HEK293 (cell line): Measurements from ENCODE around the gene BPI.

Experiments used
- CTCF ChIP-seq: fragments of 450-650 bp; formaldehyde crosslinking; IDR thresholded peaks from 2 replicates; pipeline ENCODE4 v1.5.1; 2016; ENCODE audit warnings: missing biosample characterization, missing genetic modification characterization
- HOXA7 ChIP-seq: sonication (generic); formaldehyde crosslinking; IDR thresholded peaks from 2 replicates; pipeline ENCODE4 v1.8.1; 2022; ENCODE audit warnings: missing genetic modification reagents, borderline replicate concordance
- MEIS1 ChIP-seq: sonication (generic); formaldehyde crosslinking; IDR thresholded peaks from 2 replicates; pipeline ENCODE4 v1.8.1; 2022; ENCODE audit warnings: missing genetic modification reagents, mild to moderate bottlenecking, borderline replicate concordance
- SCRT1 ChIP-seq: fragments of 450-650 bp; formaldehyde crosslinking; IDR thresholded peaks from 2 replicates; pipeline ENCODE4 v1.5.1; 2016; ENCODE audit warnings: missing biosample characterization, missing genetic modification characterization, borderline replicate concordance
- ZFP3 ChIP-seq: fragments of 450-650 bp; formaldehyde crosslinking; IDR thresholded peaks from 2 replicates; pipeline ENCODE4 v1.5.1; 2016; ENCODE audit warnings: low read depth, missing biosample characterization, missing genetic modification characterization
- ZNF184 ChIP-seq: fragments of 450-650 bp; IDR thresholded peaks from 2 replicates; pipeline ENCODE4 v1.5.1; 2018; ENCODE audit warnings: missing biosample characterization, mild to moderate bottlenecking, missing genetic modification characterization
- ZNF24 ChIP-seq: fragments of 450-650 bp; formaldehyde crosslinking; IDR thresholded peaks from 2 replicates; pipeline ENCODE4 v1.5.1; 2016; ENCODE audit warnings: missing biosample characterization, missing genetic modification characterization
- ZNF274 ChIP-seq, 2 experiments: fragments of 200-500 bp in 1 of 2; fragments of 450-650 bp in 1 of 2; sonication (Bioruptor generic) in 1 of 2; formaldehyde crosslinking in 1 of 2; IDR thresholded peaks; 2 replicates each; pipeline versions ENCODE4 v1.5.1 to v1.6.1; 2014 to 2016; ENCODE audit warnings: borderline replicate concordance in 1 of 2, inconsistent platforms in 1 of 2, low read length in 1 of 2, missing biosample characterization in 1 of 2, missing genetic modification characterization in 1 of 2
- ZNF664 ChIP-seq: fragments of 450-650 bp; formaldehyde crosslinking; IDR thresholded peaks from 2 replicates; pipeline ENCODE4 v1.5.1; 2016; ENCODE audit warnings: missing biosample characterization, missing genetic modification characterization
- ZNF843 ChIP-seq: fragments of 450-650 bp; formaldehyde crosslinking; IDR thresholded peaks from 2 replicates; pipeline ENCODE4 v1.5.1; 2016; ENCODE audit warnings: missing biosample characterization, missing genetic modification characterization
- TF ChIP-seq, protein P1 (sequence below): fragments of 450-650 bp; formaldehyde crosslinking; IDR thresholded peaks from 2 replicates; pipeline ENCODE4 v1.5.1; 2016; ENCODE audit warnings: missing biosample characterization, missing genetic modification characterization, borderline replicate concordance

GRCh38 chr20:38277285-38277684 lies 26.7 kb upstream of the BPI start:
- TF ChIP-seq CTCF (no peak), ZNF843 (no peak), HOXA7 (CRISPR knock-in tag) (no peak), ZNF664 (no peak), ZNF274 (IDR thresholded peaks at IDR 0.05; ENCODE audit: low read length) (no peak), ZNF274 (tag by site-specific recombination; IDR thresholded peaks at IDR 0.05; ENCODE audit: borderline replicate concordance) (no peak), MEIS1 (CRISPR knock-in tag) (no peak), ZNF24 (no peak), ZFP3 (tag by site-specific recombination) (no peak), ZNF184 (tag by site-specific recombination) (no peak), SCRT1 (no peak)
- TF ChIP-seq, protein P1, sequence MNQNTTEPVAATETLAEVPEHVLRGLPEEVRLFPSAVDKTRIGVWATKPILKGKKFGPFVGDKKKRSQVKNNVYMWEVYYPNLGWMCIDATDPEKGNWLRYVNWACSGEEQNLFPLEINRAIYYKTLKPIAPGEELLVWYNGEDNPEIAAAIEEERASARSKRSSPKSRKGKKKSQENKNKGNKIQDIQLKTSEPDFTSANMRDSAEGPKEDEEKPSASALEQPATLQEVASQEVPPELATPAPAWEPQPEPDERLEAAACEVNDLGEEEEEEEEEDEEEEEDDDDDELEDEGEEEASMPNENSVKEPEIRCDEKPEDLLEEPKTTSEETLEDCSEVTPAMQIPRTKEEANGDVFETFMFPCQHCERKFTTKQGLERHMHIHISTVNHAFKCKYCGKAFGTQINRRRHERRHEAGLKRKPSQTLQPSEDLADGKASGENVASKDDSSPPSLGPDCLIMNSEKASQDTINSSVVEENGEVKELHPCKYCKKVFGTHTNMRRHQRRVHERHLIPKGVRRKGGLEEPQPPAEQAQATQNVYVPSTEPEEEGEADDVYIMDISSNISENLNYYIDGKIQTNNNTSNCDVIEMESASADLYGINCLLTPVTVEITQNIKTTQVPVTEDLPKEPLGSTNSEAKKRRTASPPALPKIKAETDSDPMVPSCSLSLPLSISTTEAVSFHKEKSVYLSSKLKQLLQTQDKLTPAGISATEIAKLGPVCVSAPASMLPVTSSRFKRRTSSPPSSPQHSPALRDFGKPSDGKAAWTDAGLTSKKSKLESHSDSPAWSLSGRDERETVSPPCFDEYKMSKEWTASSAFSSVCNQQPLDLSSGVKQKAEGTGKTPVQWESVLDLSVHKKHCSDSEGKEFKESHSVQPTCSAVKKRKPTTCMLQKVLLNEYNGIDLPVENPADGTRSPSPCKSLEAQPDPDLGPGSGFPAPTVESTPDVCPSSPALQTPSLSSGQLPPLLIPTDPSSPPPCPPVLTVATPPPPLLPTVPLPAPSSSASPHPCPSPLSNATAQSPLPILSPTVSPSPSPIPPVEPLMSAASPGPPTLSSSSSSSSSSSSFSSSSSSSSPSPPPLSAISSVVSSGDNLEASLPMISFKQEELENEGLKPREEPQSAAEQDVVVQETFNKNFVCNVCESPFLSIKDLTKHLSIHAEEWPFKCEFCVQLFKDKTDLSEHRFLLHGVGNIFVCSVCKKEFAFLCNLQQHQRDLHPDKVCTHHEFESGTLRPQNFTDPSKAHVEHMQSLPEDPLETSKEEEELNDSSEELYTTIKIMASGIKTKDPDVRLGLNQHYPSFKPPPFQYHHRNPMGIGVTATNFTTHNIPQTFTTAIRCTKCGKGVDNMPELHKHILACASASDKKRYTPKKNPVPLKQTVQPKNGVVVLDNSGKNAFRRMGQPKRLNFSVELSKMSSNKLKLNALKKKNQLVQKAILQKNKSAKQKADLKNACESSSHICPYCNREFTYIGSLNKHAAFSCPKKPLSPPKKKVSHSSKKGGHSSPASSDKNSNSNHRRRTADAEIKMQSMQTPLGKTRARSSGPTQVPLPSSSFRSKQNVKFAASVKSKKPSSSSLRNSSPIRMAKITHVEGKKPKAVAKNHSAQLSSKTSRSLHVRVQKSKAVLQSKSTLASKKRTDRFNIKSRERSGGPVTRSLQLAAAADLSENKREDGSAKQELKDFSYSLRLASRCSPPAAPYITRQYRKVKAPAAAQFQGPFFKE = no peak
